Measurements from ENCODE around the gene HPX.

Gene HPX

GRCh38 chr11:6388748-6389147 lies 52.0 kb downstream of the HPX start:
- DNase-seq: no peak

- DNase-seq: no peak
These were observed 52.8 kb downstream of the HPX start for GRCh38 chr11:6387811-6388599.

GRCh38 chr11:6385046-6385777 lies 55.6 kb downstream of the HPX start:
- DNase-seq: no peak

All from activated CD4-positive, alpha-beta T cell treated with anti-CD3 and anti-CD28 coated beads for 4 hours (primary cell).